Measurements from ENCODE around the gene MACROD1.

The MACROD1 gene

GRCh38 chr11:64165842-64166635 lies at the start of gene MACROD1:
Gene MACROD1 (minus strand): TSS chr11:64166113. CDS start chr11:64165994, 119 bp downstream.
- peak; percentile 97 for DNase-seq

GRCh38 chr11:64211181-64211872 lies 45.4 kb upstream of the MACROD1 start:
- DNase-seq: no peak

GRCh38 chr11:64210301-64211020 lies 44.5 kb upstream of the MACROD1 start:
- DNase-seq: no peak

- no peak for DNase-seq
Observed at GRCh38 chr11:64209563-64209843, 43.6 kb upstream of the MACROD1 start.

GRCh38 chr11:64208796-64209562 lies 43.1 kb upstream of the MACROD1 start:
- no peak for DNase-seq

- no peak for DNase-seq
Observed at GRCh38 chr11:64208086-64208795, 42.3 kb upstream of the MACROD1 start.

- peak; percentile 23 for DNase-seq
Observed at GRCh38 chr11:64207256-64208085, 41.6 kb upstream of the MACROD1 start.

- peak; percentile 32 for DNase-seq
Observed at GRCh38 chr11:64206457-64207255, 40.7 kb upstream of the MACROD1 start, which contains the start of gene FERMT3. Gene FERMT3 (plus strand): TSS chr11:64206721. CDS start chr11:64207365, 644 bp downstream.

GRCh38 chr11:64204464-64204989 lies 38.6 kb upstream of the MACROD1 start:
- peak; percentile 97 for DNase-seq

GRCh38 chr11:64204080-64204440 lies 38.1 kb upstream of the MACROD1 start:
- no peak for DNase-seq

- DNase-seq: no peak
Observed at GRCh38 chr11:64203421-64204079, 37.6 kb upstream of the MACROD1 start.

GRCh38 chr11:64202992-64203391 lies 37.1 kb upstream of the MACROD1 start:
- no peak for DNase-seq

GRCh38 chr11:64201543-64201942 lies 35.6 kb upstream of the MACROD1 start:
- DNase-seq: no peak

- DNase-seq: no peak
Observed at GRCh38 chr11:64198511-64198910, 32.6 kb upstream of the MACROD1 start.

GRCh38 chr11:64196626-64197025 lies 30.7 kb upstream of the MACROD1 start:
- DNase-seq: no peak

- no peak for DNase-seq
Observed at GRCh38 chr11:64192434-64192833, 26.5 kb upstream of the MACROD1 start.

- peak; percentile 30 for DNase-seq
Observed at GRCh38 chr11:64186492-64187165, 20.7 kb upstream of the MACROD1 start.

GRCh38 chr11:64185693-64186491 lies 20.0 kb upstream of the MACROD1 start, which contains the start of gene STIP1:
Gene STIP1 (plus strand): TSS chr11:64186171. CDS start chr11:64186262, 91 bp downstream.
- DNase-seq: peak; percentile 100

All from RPMI8226 (cell line).